Endothelial cell of umbilical vein (primary cell): ENCODE measurements around the gene CCDC85A.

ENCODE experiments used
- CTCF ChIP-seq, 2 donors: IDR thresholded peaks; 1 replicate in 1 of 2; 2 replicates in 1 of 2; pipeline ENCODE4 v1.5.1; 2011; ENCODE audit warnings: low read length in 2 of 2, mild to moderate bottlenecking in 2 of 2, moderate library complexity in 2 of 2, control low read depth in 1 of 2, inconsistent platforms in 1 of 2, low read depth in 1 of 2; ENCODE audit not compliant: insufficient read depth in 1 of 2; ENCODE audit errors: extremely low read depth in 1 of 2
- GATA2 ChIP-seq: IDR thresholded peaks from 2 replicates; pipeline ENCODE4 v1.7.0; 2011; ENCODE audit warnings: low read depth, mild to moderate bottlenecking, moderate library complexity, mixed read lengths, low read length; ENCODE audit not compliant: insufficient read length, insufficient read depth
- POLR2A ChIP-seq: IDR thresholded peaks from 2 replicates; pipeline ENCODE4 v1.6.1; 2012; ENCODE audit warnings: low read depth, mild to moderate bottlenecking, control low read depth, low read length

DNA sequence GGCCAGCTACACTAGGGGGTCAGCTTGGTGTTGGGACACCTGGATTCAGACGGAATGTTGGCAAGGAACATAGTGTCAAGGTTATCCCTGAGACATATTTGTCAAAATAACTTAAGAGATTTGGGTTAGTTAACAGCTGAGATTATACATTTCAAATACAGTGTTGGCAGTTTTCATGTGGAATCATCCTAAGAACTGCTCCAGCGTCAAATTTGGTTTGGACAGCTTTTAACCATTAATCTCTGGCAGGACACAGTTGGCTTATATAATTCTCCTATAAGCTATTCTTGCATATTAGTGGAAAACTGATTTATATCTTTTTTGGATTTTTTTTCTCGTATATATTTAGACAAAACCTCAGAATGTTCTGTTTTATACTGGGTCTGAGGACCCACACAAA is 132.2 kb downstream of the CCDC85A start:
- TF ChIP-seq GATA2: no peak
- no peak for TF ChIP-seq POLR2A
- TF ChIP-seq CTCF (IDR thresholded peaks at IDR 0.05; ENCODE audit: extremely low read depth in 1 of 2, insufficient read depth in 1 of 2, low read depth in 1 of 2, low read length in 2 of 2): no peak
